SK-N-MC (cell line): ENCODE data around the gene SLC47A2.

Source experiments
- EZH2 ChIP-seq: fragments of 200-600 bp; sonication (generic); IDR thresholded peaks from one replicate; pipeline ENCODE4 v1.6.1; 2017; ENCODE audit warnings: antibody characterized with exemption
- FOXP2 ChIP-seq: optimal IDR thresholded peaks from 2 replicates; pipeline ENCODE3; 2011; ENCODE audit warnings: mild to moderate bottlenecking, moderate library complexity; ENCODE audit not compliant: insufficient read depth; ENCODE audit errors: extremely low read length, control extremely low read depth
- POLR2AphosphoS5 ChIP-seq: IDR thresholded peaks from 2 replicates; pipeline ENCODE4 v1.6.1; 2012; ENCODE audit warnings: mild to moderate bottlenecking, low read depth, low read length, borderline replicate concordance

DNA sequence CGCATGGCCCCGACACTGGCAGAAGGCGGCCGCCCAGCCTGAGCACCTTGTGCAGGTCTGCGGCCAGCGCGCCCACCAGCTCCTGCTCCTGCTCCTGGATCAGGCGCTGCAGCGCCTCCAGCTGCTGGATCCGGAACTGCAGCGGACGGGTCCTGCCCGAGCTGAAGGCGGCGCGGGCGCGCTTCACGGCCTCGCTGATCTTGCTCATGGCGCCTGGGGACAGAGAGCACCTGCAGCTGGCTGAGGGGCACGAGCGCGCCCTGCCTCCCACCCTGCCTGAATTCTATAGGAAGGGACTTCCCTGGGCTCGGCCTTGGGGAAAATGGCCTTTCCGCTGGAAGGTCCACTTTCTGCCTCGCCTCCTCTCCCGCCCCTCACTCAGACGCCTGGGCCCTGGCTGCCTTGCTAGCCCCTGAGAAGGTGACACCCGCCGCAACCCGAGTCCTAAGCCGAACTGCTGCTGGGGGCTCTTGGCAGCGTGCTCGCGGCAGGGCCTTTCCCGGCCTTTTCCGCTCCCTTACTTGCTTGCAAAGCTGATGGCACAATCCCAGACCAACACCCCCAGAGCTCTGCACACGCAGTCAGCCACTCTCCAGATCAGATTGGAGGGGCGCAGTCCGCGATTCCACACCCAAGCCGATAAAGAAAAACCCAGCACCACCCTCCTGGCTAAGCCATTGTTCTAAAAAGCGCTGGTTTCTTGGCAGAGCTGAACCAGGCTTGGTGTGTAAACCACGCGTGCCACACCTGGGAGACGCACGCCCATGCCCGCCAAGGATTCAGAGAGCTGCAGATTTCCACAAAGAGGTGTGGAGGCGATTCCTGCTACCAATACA, 28.8 kb upstream of the SLC47A2 start:
- TF ChIP-seq POLR2AphosphoS5: no peak
- TF ChIP-seq EZH2: no peak
- TF ChIP-seq FOXP2: no peak
